CD14-positive monocyte (primary cell): ENCODE results near the gene SCYL1. TPM values are rescaled to one million over a fixed set of nuclear protein-coding genes. Genes with fewer than 3 reads are reported as not detected.

Experiments
- DNase-seq, 3 donors: peaks; one replicate each; pipeline ENCODE4 v3.0.0-alpha.2; 2011 to 2022
- H2AFZ ChIP-seq: 2 replicates; pipeline ENCODE4 v1.6.0; 2012; ENCODE audit warnings: mild to moderate bottlenecking, low read depth, low read length, inconsistent platforms; ENCODE audit not compliant: insufficient read depth, poor library complexity, severe bottlenecking
- H3K27ac ChIP-seq, 2 donors: 1 replicate in 1 of 2; 2 replicates in 1 of 2; pipeline ENCODE4 v1.5.1; 2012 to 2013; ENCODE audit warnings: low read length in 2 of 2, control low read depth in 1 of 2, inconsistent platforms in 1 of 2, low read depth in 1 of 2, mild to moderate bottlenecking in 1 of 2
- H3K27me3 ChIP-seq, 2 donors: one replicate each; pipeline versions ENCODE4 v1.6.0 to v1.6.1; 2011 to 2013; ENCODE audit warnings: low read length in 2 of 2; ENCODE audit not compliant: control insufficient read depth in 2 of 2, insufficient read depth in 2 of 2
- H3K36me3 ChIP-seq, 2 donors: replicated peaks in 1 of 2; 1 replicate in 1 of 2; 2 replicates in 1 of 2; pipeline versions ENCODE4 v1.5.1 to v1.6.1; 2012 to 2013; ENCODE audit warnings: low read length in 2 of 2, control low read depth in 1 of 2, inconsistent platforms in 1 of 2, mild to moderate bottlenecking in 1 of 2; ENCODE audit not compliant: insufficient read depth in 2 of 2, control insufficient read depth in 1 of 2
- H3K4me1 ChIP-seq, 2 donors: 1 replicate in 1 of 2; 2 replicates in 1 of 2; pipeline versions ENCODE4 v1.5.1 to v1.6.1; 2012 to 2013; ENCODE audit warnings: low read length in 2 of 2, control low read depth in 1 of 2, inconsistent platforms in 1 of 2, mild to moderate bottlenecking in 1 of 2, moderate library complexity in 1 of 2; ENCODE audit not compliant: insufficient read depth in 2 of 2, control insufficient read depth in 1 of 2
- H3K4me2 ChIP-seq: replicated peaks from 2 replicates; pipeline ENCODE3; 2012; ENCODE audit warnings: low read length, moderate library complexity, mild to moderate bottlenecking; ENCODE audit not compliant: poor library complexity, severe bottlenecking; ENCODE audit errors: extremely low read depth
- H3K4me3 ChIP-seq, 3 experiments: fragments of 200-600 bp in 1 of 3; sonication (generic) in 1 of 3; replicated peaks in 1 of 3; 1 replicate in 2 of 3; 2 replicates in 1 of 3; pipeline ENCODE4 v1.5.1; 2011 to 2013; ENCODE audit warnings: low read length in 3 of 3, mild to moderate bottlenecking in 3 of 3, control low read depth in 2 of 3, low read depth in 2 of 3, inconsistent platforms in 1 of 3, moderate library complexity in 1 of 3
- H3K79me2 ChIP-seq: 2 replicates; pipeline ENCODE4 v1.6.0; 2012; ENCODE audit warnings: mild to moderate bottlenecking, control low read depth, inconsistent platforms, low read length, moderate library complexity; ENCODE audit not compliant: insufficient read depth
- H3K9ac ChIP-seq: 2 replicates; pipeline ENCODE4 v1.6.0; 2017; ENCODE audit warnings: low read length, mild to moderate bottlenecking; ENCODE audit not compliant: insufficient read depth, poor library complexity, severe bottlenecking
- H3K9me3 ChIP-seq, 2 donors: replicated peaks in 1 of 2; 1 replicate in 1 of 2; 2 replicates in 1 of 2; pipeline versions ENCODE4 v1.5.1 to v1.6.1; 2012 to 2013; ENCODE audit warnings: low read length in 2 of 2, control low read depth in 1 of 2; ENCODE audit not compliant: control insufficient read depth in 1 of 2, insufficient read depth in 1 of 2
- H4K20me1 ChIP-seq: 2 replicates; pipeline ENCODE4 v1.6.0; 2012; ENCODE audit warnings: mild to moderate bottlenecking, low read length, control low read depth, moderate library complexity; ENCODE audit not compliant: insufficient read depth
- H3K27ac Mint-ChIP-seq, 7 donors: one replicate each; pipeline ENCODE4 v1.8.0; 2020; ENCODE audit warnings: mild to moderate bottlenecking in 7 of 7, mixed read lengths in 7 of 7, moderate library complexity in 6 of 7, inconsistent platforms in 2 of 7
- H3K27me3 Mint-ChIP-seq, 3 donors: one replicate each; pipeline ENCODE4 v1.8.0; 2021 to 2022; ENCODE audit warnings: low read depth in 3 of 3, mild to moderate bottlenecking in 3 of 3, mixed read lengths in 3 of 3, moderate library complexity in 3 of 3, inconsistent platforms in 1 of 3
- H3K36me3 Mint-ChIP-seq, 2 donors: one replicate each; pipeline ENCODE4 v1.8.0; 2020; ENCODE audit warnings: mixed read lengths in 2 of 2, inconsistent platforms in 1 of 2, mild to moderate bottlenecking in 1 of 2
- H3K4me1 Mint-ChIP-seq: one replicate; pipeline ENCODE4 v1.8.0; 2020; ENCODE audit warnings: mild to moderate bottlenecking, mixed read lengths
- H3K4me3 Mint-ChIP-seq, 2 donors: one replicate each; pipeline ENCODE4 v1.8.0; 2020; ENCODE audit warnings: mild to moderate bottlenecking in 2 of 2, mixed read lengths in 2 of 2, moderate library complexity in 1 of 2
- H3K9me3 Mint-ChIP-seq, 7 donors: one replicate each; pipeline ENCODE4 v1.8.0; 2020 to 2022; ENCODE audit warnings: mixed read lengths in 7 of 7, mild to moderate bottlenecking in 6 of 7, moderate library complexity in 6 of 7, inconsistent platforms in 2 of 7
- WGBS: methylation state at CpG from one replicate; pipeline ENCODE4 v1.1.5; 2013; ENCODE audit warnings: missing lambda C conversion rate; ENCODE audit not compliant: insufficient coverage; 5-methylcytosine and 5-hydroxymethylcytosine counted together
- intact Hi-C, 2 donors: fragments of 100-400 bp; cut with micrococcal nuclease; formaldehyde crosslinking; loops; one replicate each; pipeline versions ENCODE4 v1.15.0 to v1.15.1; 2023
- polyA plus RNA-seq, 3 donors: library from polyadenylated mRNA; depleted of rRNA in 1 of 3; unstranded in 2 of 3; stranded (reverse) in 1 of 3; fragments of 300-500 nt in 2 of 3; fragments of >200 nt in 1 of 3; fragmentation: Illumina TruSeq in 2 of 3; gene quantifications; 1 replicate in 2 of 3; 2 replicates in 1 of 3; pipeline ENCODE4 v1.2.3, GENCODE V29; 2012 to 2021
- TF ChIP-seq, protein P1 (sequence below): fragments of 200-600 bp; IDR thresholded peaks from one replicate; pipeline ENCODE4 v1.8.0; 2022; ENCODE audit warnings: antibody characterized with exemption, mild to moderate bottlenecking

The SCYL1 gene
- polyA plus RNA-seq, 3 donors: 18.6 to 71.6 (median 29.7) TPM

DNA sequence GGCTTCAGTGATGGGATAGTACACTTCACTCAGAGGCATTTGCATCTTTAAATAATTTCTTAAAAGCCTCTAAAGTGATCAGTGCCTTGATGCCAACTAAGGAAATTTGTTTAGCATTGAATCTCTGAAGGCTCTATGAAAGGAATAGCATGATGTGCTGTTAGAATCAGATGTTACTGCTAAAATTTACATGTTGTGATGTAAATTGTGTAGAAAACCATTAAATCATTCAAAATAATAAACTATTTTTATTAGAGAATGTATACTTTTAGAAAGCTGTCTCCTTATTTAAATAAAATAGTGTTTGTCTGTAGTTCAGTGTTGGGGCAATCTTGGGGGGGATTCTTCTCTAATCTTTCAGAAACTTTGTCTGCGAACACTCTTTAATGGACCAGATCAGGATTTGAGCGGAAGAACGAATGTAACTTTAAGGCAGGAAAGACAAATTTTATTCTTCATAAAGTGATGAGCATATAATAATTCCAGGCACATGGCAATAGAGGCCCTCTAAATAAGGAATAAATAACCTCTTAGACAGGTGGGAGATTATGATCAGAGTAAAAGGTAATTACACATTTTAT, 21.4 kb upstream of the SCYL1 start:
- Mint-ChIP-seq H3K36me3 (peaks cover 21 to 37% of the 10 kb centered on the region in 2 donors), H3K9me3 (peaks cover 0 to 10% (median 0%) of the 10 kb centered on the region in 7 donors), H3K27ac (peak overlapping the region in 5 of 7 donors; percentile 60 to 97 (median 84)), H3K4me3 (peak overlapping the region in 1 of 2 donors; percentile 96), H3K27me3 (peaks cover 0 to 2% (median 0%) of the 10 kb centered on the region in 3 donors), H3K4me1 (peaks cover 45% of the 10 kb centered on the region)
- TF ChIP-seq, protein P1, sequence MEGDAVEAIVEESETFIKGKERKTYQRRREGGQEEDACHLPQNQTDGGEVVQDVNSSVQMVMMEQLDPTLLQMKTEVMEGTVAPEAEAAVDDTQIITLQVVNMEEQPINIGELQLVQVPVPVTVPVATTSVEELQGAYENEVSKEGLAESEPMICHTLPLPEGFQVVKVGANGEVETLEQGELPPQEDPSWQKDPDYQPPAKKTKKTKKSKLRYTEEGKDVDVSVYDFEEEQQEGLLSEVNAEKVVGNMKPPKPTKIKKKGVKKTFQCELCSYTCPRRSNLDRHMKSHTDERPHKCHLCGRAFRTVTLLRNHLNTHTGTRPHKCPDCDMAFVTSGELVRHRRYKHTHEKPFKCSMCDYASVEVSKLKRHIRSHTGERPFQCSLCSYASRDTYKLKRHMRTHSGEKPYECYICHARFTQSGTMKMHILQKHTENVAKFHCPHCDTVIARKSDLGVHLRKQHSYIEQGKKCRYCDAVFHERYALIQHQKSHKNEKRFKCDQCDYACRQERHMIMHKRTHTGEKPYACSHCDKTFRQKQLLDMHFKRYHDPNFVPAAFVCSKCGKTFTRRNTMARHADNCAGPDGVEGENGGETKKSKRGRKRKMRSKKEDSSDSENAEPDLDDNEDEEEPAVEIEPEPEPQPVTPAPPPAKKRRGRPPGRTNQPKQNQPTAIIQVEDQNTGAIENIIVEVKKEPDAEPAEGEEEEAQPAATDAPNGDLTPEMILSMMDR: no peak
- Histone ChIP-seq H3K4me2 (peak overlapping the region; percentile 93), H3K27ac (peak overlapping the region; percentile 42 to 98), H2AFZ (no peak overlapping the region), H3K4me1 (peaks cover 47 to 48% of the 10 kb centered on the region in 2 donors), H4K20me1 (peaks cover 86% of the 10 kb centered on the region), H3K9ac (peak overlapping the region; percentile 100), H3K4me3 (peak overlapping the region; percentile 96 to 100 (median 99)), H3K79me2 (peaks cover 79% of the 10 kb centered on the region), H3K36me3 (peaks cover 49 to 66% of the 10 kb centered on the region in 2 donors), H3K9me3 (no peaks in the 10 kb centered on the region), H3K27me3 (no peaks in the 10 kb centered on the region)
- no peak for DNase-seq
- intact Hi-C loops: no loop called here
- WGBS: no CpG with 5 or more reads among the region's 3 CpGs

GRCh38 chr11:65503949-65504673, 20.8 kb upstream of the SCYL1 start:
- H3K9me3 Mint-ChIP-seq: peaks cover 0 to 10% (median 0%) of the 10 kb centered on the region in 7 donors
- H3K4me1 Mint-ChIP-seq: peaks cover 49% of the 10 kb centered on the region
- DNase-seq: no peak
- peaks cover 21 to 37% of the 10 kb centered on the region in 2 donors for H3K36me3 Mint-ChIP-seq
- H3K4me3 Mint-ChIP-seq: peak overlapping the region in 1 of 2 donors; percentile 96
- WGBS: 0% methylated on average over 2 of the region's 3 CpGs
- H3K79me2 ChIP-seq: peaks cover 80% of the 10 kb centered on the region
- H3K4me1 ChIP-seq: peaks cover 52% of the 10 kb centered on the region in 2 donors
- H3K27ac Mint-ChIP-seq: peak overlapping the region in 5 of 7 donors; percentile 84 to 98 (median 97)
- peak overlapping the region; percentile 96 to 100 (median 99) for H3K4me3 ChIP-seq
- peak overlapping the region in 1 of 2 donors; percentile 98 for H3K27ac ChIP-seq
- peak overlapping the region; percentile 93 for H3K4me2 ChIP-seq
- H3K27me3 Mint-ChIP-seq: peaks cover 0 to 2% (median 0%) of the 10 kb centered on the region in 3 donors
- H3K9me3 ChIP-seq: no peaks in the 10 kb centered on the region
- H3K9ac ChIP-seq: peak overlapping the region; percentile 100
- H3K36me3 ChIP-seq: peaks cover 49 to 66% of the 10 kb centered on the region in 2 donors
- TF ChIP-seq, protein P1: no peak
- intact Hi-C loops: loop anchor here in 1 of 2 donors (2.0 kb wide), 1 partner anchor 33 kb away; no protein-coding TSS in a partner anchor
- no peak overlapping the region for H2AFZ ChIP-seq
- H3K27me3 ChIP-seq: no peaks in the 10 kb centered on the region
- peaks cover 84% of the 10 kb centered on the region for H4K20me1 ChIP-seq
